Adrenal gland (tissue), 12 donors: ENCODE results near the gene NT5M. TPM values are rescaled to one million over a fixed set of nuclear protein-coding genes. Genes with fewer than 3 reads are reported as not detected.

ENCODE experiments used
- DNase-seq, 7 donors: peaks; one replicate each; pipeline ENCODE4 v3.0.0-alpha.2; 2019 to 2020
- H3K27ac ChIP-seq, 5 donors: fragments of 200-600 bp; sonication (generic) in 4 of 5; 1 replicate in 3 of 5; 2 replicates in 2 of 5; pipeline versions ENCODE4 v1.5.1 to v1.8.0; 2016 to 2020; ENCODE audit warnings: mild to moderate bottlenecking in 1 of 5
- H3K27me3 ChIP-seq: fragments of 200-600 bp; 2 replicates; pipeline ENCODE4 v1.8.0; 2021
- H3K36me3 ChIP-seq, 2 donors: fragments of 200-600 bp; replicated peaks in 1 of 2; 1 replicate in 1 of 2; 2 replicates in 1 of 2; pipeline versions ENCODE4 v1.5.1 to v1.8.0; 2018 to 2022
- H3K4me1 ChIP-seq, 2 donors: fragments of 200-600 bp; replicated peaks in 1 of 2; 1 replicate in 1 of 2; 2 replicates in 1 of 2; pipeline versions ENCODE4 v1.5.1 to v1.8.0; 2018 to 2021
- H3K4me3 ChIP-seq, 4 donors: fragments of 200-600 bp; sonication (generic) in 3 of 4; one replicate each; pipeline ENCODE4 v1.5.1; 2016 to 2018
- H3K9me3 ChIP-seq, 3 donors: fragments of 200-600 bp; sonication (generic) in 1 of 3; replicated peaks in 1 of 3; 1 replicate in 2 of 3; 2 replicates in 1 of 3; pipeline versions ENCODE4 v1.5.1 to v1.8.0; 2016 to 2021
- POLR2A ChIP-seq, 2 donors: fragments of 450-650 bp; IDR thresholded peaks; one replicate each; pipeline ENCODE4 v1.6.1; 2017; ENCODE audit warnings: antibody characterized with exemption in 2 of 2, mild to moderate bottlenecking in 2 of 2, moderate library complexity in 1 of 2
- WGBS, 4 donors: extraction: QIAGEN DNeasy Blood & Tissue Kit in 2 of 4; methylation state at CpG; one replicate each; pipeline versions ENCODE4 v1.1.5 to v1.1.7; 2013 to 2017; 5-methylcytosine and 5-hydroxymethylcytosine counted together
- intact Hi-C, 2 donors: fragments of 100-400 bp; cut with DNase I; formaldehyde crosslinking; loops; one replicate each; pipeline versions ENCODE4 v1.14.1 to v1.15.0; 2022 to 2023
- polyA plus RNA-seq, 3 donors: library from polyadenylated mRNA; stranded (reverse); fragments of 200-250 nt in 2 of 3; fragments of 350-450 nt in 1 of 3; fragmentation: Illumina TruSeq in 1 of 3; extraction: RNeasy Lipid Tissue Mini Kit (QIAGEN cat#74804) in 1 of 3; gene quantifications; one replicate each; pipeline ENCODE4 v1.2.3, GENCODE V29; 2013 to 2014
- total RNA-seq, 9 donors: library from RNA; depleted of rRNA in 4 of 9; stranded (reverse); fragments of >200 nt in 4 of 9; fragments of 120-200 nt in 1 of 9; fragmentation: NEBNext Ultra II Directional in 1 of 9; extraction: Animal tissue kit (Norgen Biotek cat#: 25700) in 1 of 9; gene quantifications; one replicate each; pipeline versions ENCODE4 v1.1.0 to v1.2.4, GENCODE V29; 2013 to 2023
- TF ChIP-seq, protein P1 (sequence below), 6 experiments: fragments of 450-650 bp in 4 of 6; fragments of 200-600 bp in 2 of 6; sonication (generic) in 1 of 6; IDR thresholded peaks; 1 replicate in 5 of 6; 2 replicates in 1 of 6; pipeline versions ENCODE4 v1.5.1 to v1.8.0; 2016 to 2021; ENCODE audit warnings: antibody characterized with exemption in 6 of 6, mild to moderate bottlenecking in 2 of 6, moderate library complexity in 1 of 6
- donor health status: healthy with polysubstance abuse.
- donor health status: Bipolar disorder and iron deficiency.
- donor health status: DM: yes; HTN: yes; CAD: no.
- donor health status: DM: no; HTN: no; CAD: no.
- donor health status: DM: no; HTN: no; CAD: no.
- donor health status: DM: yes; HTN: yes; CAD: no.

NT5M gene
- total and polyA plus RNA-seq, 12 donors = 0.40 to 4.8 (median 1.7) TPM

DNA sequence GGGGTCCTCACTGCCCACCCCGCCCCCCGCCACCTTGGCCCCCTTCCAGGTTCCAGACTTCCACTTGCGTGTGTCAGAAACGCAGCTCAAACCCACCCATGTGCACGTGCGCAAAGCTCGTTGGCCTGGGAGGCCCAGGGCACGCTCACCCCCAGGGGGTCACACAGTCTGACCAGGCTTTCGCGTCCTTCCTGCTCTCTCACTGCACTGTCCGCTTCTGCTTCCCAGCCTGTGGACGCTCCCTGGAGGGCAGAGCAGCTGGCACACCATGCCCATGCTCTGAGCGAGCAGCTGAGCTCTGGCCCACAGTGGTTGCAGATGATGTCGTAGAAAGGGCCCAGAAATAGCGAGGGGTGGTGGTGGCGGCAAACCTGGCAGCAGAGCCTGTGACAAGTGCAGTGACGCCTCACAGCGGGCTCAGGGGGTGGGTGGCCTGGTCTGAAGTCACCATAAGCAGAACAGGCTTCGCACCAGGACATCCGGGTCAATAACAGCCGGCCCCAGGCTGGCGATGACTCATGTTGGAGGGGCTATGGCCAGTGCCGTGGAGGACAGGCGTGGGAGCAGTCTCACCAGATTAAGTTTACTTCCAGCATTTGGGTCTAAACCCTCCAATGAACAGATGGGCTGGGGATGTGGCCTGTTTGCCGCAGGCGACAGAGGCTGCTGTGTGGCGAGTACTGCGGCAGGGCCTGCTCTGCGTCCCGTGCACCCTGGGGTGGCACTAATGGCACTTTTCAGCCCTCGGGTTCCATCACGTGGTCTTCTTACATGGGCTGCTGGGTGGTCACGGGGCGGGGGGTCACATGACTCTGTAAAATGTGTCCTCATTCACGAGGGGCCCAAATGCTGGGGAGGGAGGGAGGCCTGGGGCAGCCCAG, 49.0 kb downstream of the NT5M start:
- no peaks in the 10 kb centered on the region for H3K4me1 ChIP-seq
- no peak overlapping the region for H3K27ac ChIP-seq
- no peaks in the 10 kb centered on the region for H3K9me3 ChIP-seq
- H3K4me3 ChIP-seq = no peak overlapping the region
- peak in 3 of 7 donors; percentile 32 to 80 (median 36) for DNase-seq
- TF ChIP-seq, protein P1, sequence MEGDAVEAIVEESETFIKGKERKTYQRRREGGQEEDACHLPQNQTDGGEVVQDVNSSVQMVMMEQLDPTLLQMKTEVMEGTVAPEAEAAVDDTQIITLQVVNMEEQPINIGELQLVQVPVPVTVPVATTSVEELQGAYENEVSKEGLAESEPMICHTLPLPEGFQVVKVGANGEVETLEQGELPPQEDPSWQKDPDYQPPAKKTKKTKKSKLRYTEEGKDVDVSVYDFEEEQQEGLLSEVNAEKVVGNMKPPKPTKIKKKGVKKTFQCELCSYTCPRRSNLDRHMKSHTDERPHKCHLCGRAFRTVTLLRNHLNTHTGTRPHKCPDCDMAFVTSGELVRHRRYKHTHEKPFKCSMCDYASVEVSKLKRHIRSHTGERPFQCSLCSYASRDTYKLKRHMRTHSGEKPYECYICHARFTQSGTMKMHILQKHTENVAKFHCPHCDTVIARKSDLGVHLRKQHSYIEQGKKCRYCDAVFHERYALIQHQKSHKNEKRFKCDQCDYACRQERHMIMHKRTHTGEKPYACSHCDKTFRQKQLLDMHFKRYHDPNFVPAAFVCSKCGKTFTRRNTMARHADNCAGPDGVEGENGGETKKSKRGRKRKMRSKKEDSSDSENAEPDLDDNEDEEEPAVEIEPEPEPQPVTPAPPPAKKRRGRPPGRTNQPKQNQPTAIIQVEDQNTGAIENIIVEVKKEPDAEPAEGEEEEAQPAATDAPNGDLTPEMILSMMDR (IDR thresholded peaks at IDR 0.05) = no peak
- no peak for TF ChIP-seq POLR2A (IDR thresholded peaks at IDR 0.05)
- H3K27me3 ChIP-seq = no peaks in the 10 kb centered on the region
- WGBS, 4 donors = 59 to 71% (median 66%) methylated on average over 19 to 35 of the region's 35 CpGs
- no peaks in the 10 kb centered on the region for H3K36me3 ChIP-seq
- intact Hi-C loops = loop anchor here (5.0 to 10.0 kb wide), 4 partner anchors 93 to 290 kb away; partner anchors contain the start of gene RASD1 (in 1 of the 2)

DNA sequence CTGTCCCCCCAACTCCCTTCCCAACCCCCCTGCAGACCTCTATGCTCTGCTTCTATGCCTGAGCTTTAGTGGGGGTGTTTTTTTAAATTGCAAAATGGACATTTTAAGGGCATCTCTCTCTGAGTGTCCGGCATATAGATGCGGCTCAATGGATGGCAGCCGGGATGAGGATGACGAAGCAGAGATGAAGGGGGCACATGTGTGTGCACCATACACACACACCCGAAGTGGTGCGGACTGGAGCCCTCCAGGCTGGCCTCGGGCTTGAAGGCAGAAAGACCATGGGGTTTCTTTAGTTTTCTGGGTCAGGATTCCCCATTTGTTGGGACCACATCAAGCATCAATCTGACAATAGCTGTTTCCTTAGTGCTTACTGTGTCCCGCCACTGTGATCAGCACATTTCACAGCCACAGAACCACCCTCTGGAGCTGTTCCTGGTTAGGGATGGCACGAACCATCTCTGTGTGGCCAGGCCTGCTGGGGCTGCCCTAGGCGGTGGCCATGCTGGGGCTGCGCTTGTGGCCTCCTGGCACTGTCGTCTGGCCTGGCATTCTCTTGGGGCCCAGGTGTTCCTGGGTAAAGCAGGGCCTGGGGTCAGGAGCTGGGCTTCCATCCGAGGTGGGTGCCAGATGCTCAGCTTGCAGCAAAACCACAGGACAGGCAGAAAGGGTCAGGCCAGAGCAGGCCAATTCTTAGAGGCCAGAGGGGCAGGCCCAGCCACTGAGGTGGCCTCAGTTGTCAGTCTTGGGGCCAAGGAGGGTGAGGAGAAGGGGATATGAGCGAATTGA, 49.9 kb downstream of the NT5M start:
- intact Hi-C loops = loop anchor here (5.0 to 10.0 kb wide), 4 partner anchors 92 to 289 kb away; partner anchors contain the start of gene RASD1 (in 1 of the 2)
- WGBS, 4 donors = 85 to 92% (median 90%) methylated on average over 10 to 14 of the region's 14 CpGs

DNA sequence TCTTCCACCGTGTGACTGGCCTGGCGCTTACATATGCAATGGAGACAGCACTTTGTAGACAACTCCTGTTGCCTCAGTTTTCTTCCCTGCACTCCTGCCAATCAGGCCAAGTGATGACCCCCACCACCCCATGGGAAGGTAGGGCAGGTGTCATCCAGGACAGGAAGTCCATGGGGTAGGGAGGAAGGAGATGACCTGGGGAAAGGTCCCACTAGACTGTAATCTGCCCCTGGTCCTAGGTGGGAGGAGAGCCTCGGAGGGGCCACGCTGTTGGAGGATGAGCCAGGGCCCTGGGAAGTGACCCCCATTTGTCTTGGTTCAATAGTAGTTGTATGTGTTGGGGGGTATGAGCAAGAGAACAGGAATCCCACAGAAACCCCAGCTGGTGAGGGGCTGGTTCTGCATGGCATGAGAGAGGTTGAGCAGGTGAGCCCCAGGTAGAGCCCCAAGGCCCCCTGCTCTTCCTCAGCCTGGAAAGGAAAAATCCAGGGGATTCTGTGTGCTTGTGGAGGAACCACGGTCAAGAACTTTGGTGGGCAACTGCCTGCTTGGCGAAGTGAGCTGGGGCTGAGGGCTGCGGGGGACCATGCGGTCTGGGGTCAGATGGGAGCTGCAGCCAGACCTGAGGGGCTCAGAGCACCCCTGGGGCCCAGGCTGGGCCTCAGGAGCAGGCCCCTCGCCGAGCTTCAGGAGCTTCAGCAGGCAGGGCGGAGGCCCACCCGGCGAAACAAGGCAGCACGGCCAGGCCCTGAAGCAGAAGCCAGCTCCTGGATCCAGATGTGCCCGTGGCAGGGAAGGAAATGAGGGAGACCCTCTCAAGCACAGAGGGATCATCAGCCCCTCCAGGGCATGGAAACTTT, 50.7 kb downstream of the NT5M start:
- no peak for DNase-seq

More for the DNA sequence above, 49.9 kb downstream of the NT5M start:
- TF ChIP-seq, protein P1 (IDR thresholded peaks at IDR 0.05) = no peak
- no peak for TF ChIP-seq POLR2A (IDR thresholded peaks at IDR 0.05)
- Histone ChIP-seq H3K27me3 (no peaks in the 10 kb centered on the region), H3K27ac (no peak overlapping the region), H3K36me3 (no peaks in the 10 kb centered on the region), H3K4me3 (no peak overlapping the region), H3K4me1 (no peaks in the 10 kb centered on the region), H3K9me3 (no peaks in the 10 kb centered on the region)
- no peak for DNase-seq

More for the DNA sequence above, 50.7 kb downstream of the NT5M start:
- H3K4me3 ChIP-seq = no peak overlapping the region
- H3K9me3 ChIP-seq = no peaks in the 10 kb centered on the region
- intact Hi-C loops = loop anchor here (2.0 to 10.0 kb wide), 6 partner anchors 91 to 289 kb away; partner anchors contain the start of gene RASD1 (in 1 of the 2)
- WGBS, 4 donors = 85 to 90% (median 86%) methylated on average over 14 to 15 of the region's 15 CpGs
- H3K27me3 ChIP-seq = no peaks in the 10 kb centered on the region
- H3K4me1 ChIP-seq = no peaks in the 10 kb centered on the region
- no peaks in the 10 kb centered on the region for H3K36me3 ChIP-seq
- TF ChIP-seq POLR2A (IDR thresholded peaks at IDR 0.05) = no peak
- TF ChIP-seq, protein P1 (IDR thresholded peaks at IDR 0.05) = no peak
- H3K27ac ChIP-seq = no peak overlapping the region
